HG02938 (cell line): Measurements from ENCODE around the gene TTC33.

Source experiments
- ATAC-seq: cut with Tn5 transposase; IDR thresholded peaks from one replicate; pipeline ENCODE4 v1.9.1; 2021; ENCODE audit warnings: mild to moderate bottlenecking, moderate library complexity; ENCODE audit not compliant: unreplicated experiment

TTC33 gene

GRCh38 chr5:40524677-40525076 lies 231.1 kb downstream of the TTC33 start:
- no peak for ATAC-seq

GRCh38 chr5:40521925-40522324 lies 233.8 kb downstream of the TTC33 start:
- no peak for ATAC-seq

GRCh38 chr5:40521108-40521785 lies 234.5 kb downstream of the TTC33 start:
- no peak for ATAC-seq

DNA sequence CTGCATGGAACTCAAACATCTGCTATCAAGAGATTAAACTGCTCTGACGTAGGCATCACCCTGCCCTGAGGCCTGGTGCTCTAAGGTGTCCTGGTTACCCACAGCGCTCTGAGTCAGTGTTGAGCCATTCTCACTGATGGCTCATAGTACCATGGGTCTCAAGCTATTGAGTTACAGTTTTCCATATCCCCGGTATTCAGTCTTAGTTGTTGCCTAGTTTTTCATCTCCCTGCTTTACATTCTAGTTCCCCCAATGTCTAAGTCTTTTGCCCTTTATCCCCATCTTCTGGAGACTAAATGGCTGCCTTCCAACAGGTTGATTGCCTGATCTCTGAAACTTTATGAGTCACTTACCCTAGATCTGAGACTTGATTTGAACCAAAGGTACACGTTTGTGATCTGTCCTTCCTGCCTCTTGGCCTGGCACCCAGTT lies 237.3 kb downstream of the TTC33 start:
- ATAC-seq = no peak

DNA sequence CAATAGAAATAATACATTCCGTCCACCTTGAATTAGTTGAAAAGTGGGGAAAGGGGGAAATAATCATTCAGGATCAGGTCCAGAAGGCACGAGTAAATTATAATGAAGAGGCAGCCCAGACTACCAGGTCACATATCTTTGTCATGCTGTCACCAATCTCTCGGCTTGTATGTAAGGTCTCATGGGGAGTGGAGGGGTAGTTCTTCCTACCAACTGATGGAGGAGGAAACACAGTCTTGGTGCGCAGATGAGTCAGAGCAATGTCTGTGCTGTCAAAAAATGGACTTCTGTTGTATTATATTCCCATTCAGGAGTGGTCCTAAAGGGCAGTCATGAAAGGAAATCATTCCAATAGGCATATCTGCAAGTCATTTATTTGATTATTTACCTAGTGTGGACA lies 240.3 kb downstream of the TTC33 start:
- no peak for ATAC-seq

GRCh38 chr5:40514976-40515375 lies 240.8 kb downstream of the TTC33 start:
- ATAC-seq = no peak

DNA sequence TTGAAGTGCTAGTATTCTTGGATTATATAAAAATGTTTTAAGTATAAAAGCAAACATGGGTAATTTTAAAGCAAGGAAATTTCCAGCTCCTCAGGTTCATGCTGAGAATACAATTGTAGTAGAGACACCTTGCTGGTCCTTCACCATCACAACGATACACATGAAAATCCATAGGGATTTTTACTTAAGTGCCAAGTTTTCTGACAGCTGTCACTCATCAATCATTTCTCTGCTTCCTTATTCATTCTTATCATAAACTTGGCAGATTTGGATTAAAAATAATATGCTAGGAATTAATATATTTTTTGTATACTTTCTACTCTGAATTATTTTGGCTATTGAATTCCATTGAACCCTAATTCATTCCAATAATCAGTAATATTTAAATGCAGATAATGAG lies 244.0 kb downstream of the TTC33 start:
- no peak for ATAC-seq

DNA sequence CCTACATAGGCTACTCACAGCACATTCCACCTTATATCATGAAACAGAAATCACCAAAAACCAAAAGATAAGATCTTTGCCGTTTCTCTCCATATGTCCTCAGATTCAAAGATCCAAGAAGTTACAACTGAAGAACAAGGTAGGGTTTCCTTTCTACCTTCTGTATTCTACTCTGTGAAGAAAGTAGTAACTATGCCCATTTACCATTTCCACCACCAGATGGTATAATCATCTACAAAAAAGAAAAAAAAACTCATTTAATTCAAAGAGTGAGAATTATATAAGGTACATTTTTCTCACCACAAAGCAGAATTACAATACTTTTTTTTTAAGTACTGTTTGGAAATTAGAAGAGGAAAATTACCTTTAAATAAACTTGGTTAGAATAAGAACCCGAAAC lies 248.7 kb downstream of the TTC33 start:
- ATAC-seq = no peak

GRCh38 chr5:40505031-40505430 lies 250.7 kb downstream of the TTC33 start:
- ATAC-seq = no peak

DNA sequence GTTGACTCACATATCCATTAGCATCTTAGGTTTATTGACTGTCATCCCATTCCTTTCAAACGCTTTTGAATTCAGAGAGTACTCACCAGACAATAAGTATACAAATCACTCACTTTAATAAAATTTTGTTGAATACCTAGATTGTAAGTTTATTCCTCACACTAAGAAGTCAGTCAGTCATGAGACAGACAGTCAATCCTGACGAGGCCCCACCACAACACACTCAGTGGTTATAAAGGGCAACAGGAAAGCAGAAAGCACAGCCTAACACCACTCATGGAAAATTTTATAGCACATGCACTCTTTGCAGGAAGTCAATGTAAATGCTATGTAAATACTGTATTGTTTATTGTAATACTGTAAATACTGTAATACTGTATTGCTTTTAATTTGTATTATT lies 252.3 kb downstream of the TTC33 start:
- no peak for ATAC-seq

GRCh38 chr5:40502736-40503135 lies 253.0 kb downstream of the TTC33 start:
- peak; percentile 70 for ATAC-seq

GRCh38 chr5:40501711-40502444 lies 253.9 kb downstream of the TTC33 start:
- ATAC-seq = no peak

- no peak for ATAC-seq
Measured at GRCh38 chr5:40499518-40500273, 256.1 kb downstream of the TTC33 start.

DNA sequence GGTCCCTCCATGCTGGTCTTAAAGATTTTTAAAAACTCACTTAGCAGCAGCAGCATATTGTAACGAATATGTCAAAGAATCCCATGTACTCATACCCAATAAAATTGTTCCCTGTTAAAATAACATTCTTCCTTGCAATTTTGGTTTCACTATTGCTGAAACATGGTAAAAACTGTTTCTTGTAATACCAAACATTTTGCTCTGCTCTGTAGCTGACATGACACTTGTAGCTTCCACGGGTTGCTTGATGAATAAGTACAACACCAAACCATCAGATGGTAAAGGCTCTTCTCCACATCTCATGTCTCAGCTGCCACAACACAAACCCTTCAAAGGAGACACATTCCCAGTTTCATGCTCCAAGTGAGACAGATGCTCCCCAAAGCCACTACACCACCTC lies 256.8 kb downstream of the TTC33 start:
- ATAC-seq = no peak

- no peak for ATAC-seq
Measured at GRCh38 chr5:40497573-40497972, 258.2 kb downstream of the TTC33 start.

GRCh38 chr5:40495237-40495635 lies 260.5 kb downstream of the TTC33 start:
- ATAC-seq = no peak

GRCh38 chr5:40494631-40495236 lies 261.0 kb downstream of the TTC33 start:
- ATAC-seq = no peak

DNA sequence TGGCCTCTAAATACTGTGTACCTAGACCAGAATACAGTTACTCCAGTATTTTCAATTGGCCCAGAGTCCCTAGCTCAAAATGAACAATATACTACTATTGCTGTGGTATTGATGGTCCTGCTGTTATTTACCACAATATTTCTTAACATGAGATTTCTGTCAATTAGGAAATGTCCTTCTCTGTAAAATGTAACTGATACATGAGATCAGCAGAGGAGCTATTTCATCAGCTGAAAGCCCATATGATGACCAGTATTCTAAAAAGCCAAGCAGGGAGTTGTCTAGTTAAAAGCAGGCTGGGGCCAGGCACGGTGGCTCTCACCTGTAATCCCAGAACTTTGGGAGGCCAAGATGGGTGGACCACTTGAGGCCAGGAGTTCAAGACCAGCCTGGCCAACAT lies 263.7 kb downstream of the TTC33 start:
- ATAC-seq = no peak

GRCh38 chr5:40491644-40492043 lies 264.1 kb downstream of the TTC33 start:
- no peak for ATAC-seq

- ATAC-seq = peak; percentile 43
Measured at GRCh38 chr5:40490464-40491111, 265.2 kb downstream of the TTC33 start.

DNA sequence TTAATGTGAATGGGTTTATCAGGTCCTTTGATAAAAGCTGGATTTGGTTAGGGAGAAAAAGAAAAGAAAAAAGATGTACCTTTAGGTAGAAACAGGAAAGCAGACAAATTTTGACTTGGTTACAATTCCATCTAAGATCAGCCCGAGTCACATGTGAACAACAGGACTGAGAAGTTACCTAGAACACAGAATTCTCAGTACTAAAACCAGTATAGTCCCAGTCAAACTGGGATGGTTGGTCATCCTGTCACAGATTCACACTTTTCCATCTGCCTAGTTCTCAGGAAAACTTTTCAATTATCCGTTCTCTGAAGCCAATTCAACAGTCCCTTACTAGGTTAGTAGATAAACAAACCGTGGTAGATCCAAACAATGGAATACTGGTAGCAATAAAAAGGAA lies 266.3 kb downstream of the TTC33 start:
- no peak for ATAC-seq
